Cardiac fibroblast (primary cell): ENCODE results near the gene RASL10A.

ENCODE experiments used
- DNase-seq, 2 donors: peaks; one replicate each; pipeline versions ENCODE4 v3.0.0 to v3.0.0-alpha.2; 2010; ENCODE audit warnings: low read depth in 2 of 2
- H3K4me3 ChIP-seq, 2 donors: replicated peaks in 1 of 2; 1 replicate in 1 of 2; 2 replicates in 1 of 2; pipeline ENCODE4 v1.5.1; 2011; ENCODE audit warnings: low read depth in 2 of 2, low read length in 2 of 2, mild to moderate bottlenecking in 2 of 2, moderate library complexity in 1 of 2
- TF ChIP-seq, protein P1 (sequence below): IDR thresholded peaks from one replicate; pipeline ENCODE4 v1.5.1; 2011; ENCODE audit warnings: low read depth, mild to moderate bottlenecking, low read length, inconsistent platforms

Gene RASL10A

DNA sequence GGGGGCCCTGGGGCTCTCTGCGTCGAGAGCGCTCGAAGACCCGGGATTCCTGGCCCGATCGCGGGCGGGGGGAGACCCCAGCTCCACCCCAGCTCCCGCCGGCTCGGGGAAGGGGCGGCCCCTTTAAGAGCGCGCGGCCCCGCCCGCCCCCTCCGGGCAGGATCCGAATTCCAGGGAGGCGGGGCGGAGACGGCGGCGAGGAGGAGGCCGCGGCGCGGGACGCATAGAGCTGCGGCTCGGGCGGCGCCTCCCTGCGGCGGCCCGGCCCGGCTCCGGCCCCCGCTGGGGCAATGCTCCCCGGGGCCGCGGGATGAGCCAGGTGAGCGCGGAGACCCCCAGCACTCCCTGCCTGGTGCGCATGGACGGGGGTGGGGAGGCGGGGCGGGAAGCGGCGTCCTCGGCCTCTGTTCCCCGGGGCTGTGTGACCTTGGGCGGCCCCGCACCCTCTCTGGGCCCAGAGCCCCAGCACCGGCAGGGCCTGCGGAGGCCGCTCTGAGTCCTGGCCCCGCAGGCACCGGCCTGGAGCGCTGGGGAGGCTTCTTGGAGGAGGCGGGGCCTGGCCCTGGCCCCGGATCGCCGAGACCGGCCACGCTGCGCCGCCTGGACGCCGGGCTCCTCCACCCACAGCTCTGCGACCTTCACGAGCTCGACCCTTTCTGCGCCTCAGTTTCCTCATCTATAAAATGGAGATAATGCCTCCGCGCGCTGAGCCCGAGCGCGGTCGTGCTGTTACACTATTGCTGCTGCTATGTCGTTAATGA, 8.5 kb downstream of the RASL10A start:
- H3K4me3 ChIP-seq: peak overlapping the region; percentile 68 to 77
- DNase-seq: peak; percentile 70 to 80
- TF ChIP-seq, protein P1, sequence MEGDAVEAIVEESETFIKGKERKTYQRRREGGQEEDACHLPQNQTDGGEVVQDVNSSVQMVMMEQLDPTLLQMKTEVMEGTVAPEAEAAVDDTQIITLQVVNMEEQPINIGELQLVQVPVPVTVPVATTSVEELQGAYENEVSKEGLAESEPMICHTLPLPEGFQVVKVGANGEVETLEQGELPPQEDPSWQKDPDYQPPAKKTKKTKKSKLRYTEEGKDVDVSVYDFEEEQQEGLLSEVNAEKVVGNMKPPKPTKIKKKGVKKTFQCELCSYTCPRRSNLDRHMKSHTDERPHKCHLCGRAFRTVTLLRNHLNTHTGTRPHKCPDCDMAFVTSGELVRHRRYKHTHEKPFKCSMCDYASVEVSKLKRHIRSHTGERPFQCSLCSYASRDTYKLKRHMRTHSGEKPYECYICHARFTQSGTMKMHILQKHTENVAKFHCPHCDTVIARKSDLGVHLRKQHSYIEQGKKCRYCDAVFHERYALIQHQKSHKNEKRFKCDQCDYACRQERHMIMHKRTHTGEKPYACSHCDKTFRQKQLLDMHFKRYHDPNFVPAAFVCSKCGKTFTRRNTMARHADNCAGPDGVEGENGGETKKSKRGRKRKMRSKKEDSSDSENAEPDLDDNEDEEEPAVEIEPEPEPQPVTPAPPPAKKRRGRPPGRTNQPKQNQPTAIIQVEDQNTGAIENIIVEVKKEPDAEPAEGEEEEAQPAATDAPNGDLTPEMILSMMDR: no peak

DNA sequence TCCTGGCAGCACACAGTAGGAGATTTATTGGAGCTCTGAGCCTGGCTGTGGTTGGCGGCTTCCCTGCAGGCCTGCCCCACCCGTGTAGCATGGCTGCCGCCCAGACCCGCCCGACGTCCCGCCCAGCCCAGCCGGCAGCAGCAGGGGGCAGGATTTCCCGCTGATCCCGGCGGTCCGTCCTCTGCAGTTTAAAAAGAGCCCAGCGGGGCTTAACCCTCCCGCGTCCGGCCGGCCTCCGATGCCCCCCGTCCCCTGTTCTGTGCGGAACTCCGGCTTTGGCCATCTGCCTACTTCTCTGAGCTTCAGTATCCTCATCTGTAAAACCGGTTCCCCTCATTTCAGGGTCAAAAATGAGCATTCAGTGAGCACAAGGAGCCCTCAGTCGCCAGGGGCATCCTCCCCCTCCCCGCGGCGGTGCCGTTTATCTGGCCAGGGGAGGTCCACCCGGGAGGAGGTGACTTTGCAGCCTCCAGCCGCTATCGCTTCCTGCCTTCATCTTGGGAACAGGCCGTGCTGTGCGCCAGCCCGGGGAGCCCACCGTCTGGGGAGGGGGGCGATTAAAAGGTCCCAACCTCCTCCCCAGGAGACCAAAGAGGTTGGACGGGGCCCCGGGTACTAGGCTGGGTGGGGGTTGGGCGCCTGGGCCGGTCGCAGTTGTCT, 9.2 kb downstream of the RASL10A start, which contains the start of gene GAS2L1:
Gene GAS2L1, plus strand, starts transcription at position 476 of the 660 bp plus-strand sequence. CDS start 1,456 bp downstream, outside the sequence.
- H3K4me3 ChIP-seq: peak within 1 kb of the TSS; percentile 68 to 77
- peak; percentile 80 to 87 for DNase-seq
- TF ChIP-seq, protein P1: peak; percentile 68

DNA sequence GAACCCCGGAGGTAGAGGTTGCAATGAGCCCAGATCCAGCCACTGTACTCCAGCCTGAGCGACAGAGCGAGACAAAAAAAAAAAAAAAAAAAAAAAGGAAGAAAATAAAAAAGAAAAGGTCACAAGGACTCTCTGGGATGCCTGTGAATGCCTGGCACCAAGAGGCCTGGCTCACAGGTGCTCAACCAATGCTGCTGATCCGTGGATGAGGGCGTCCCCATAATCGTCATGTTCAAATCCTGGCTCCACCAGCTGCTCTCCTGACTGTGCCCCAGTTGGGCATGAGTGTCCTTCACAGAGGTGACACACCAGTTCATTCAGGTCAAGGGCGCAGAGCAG, 9.7 kb downstream of the RASL10A start:
- no peak for DNase-seq
- H3K4me3 ChIP-seq: no peak overlapping the region

DNA sequence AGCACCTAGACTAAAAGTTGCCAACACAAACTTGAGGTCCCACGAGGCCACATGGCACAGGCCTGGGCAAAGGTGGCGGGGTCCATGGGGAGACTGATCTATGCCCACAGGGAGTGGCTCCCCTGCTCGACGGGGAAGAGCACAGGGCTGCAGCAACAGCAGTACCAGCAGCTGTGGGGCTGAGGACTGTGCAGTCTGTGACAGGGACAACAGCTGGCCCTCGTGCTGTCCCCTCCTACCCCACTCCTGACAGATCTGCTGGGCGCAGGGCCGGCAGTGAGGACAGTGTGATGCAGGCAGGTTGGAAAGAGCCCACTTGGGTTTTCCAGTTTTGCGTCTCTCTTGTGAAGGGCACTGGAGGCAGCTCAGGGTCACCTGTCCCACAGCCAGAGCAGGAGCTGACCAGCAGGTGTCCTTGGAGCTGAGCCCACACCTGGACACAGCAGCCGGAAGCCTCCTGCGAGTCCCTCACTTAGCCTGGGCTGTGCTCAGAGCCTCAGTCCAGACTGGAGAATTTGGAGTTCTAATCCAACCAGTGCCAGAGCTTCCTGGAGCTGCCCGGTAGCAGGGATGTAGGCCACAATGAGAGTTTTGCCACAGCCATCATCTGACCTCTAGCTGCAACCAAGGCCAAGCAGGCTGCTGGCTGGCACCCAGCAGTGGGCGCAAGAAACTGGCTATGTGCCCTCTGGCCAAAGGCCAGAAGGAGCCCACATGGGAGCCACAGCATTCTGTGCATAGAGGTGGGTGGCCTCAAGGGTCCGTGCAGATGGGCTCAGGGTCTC, 12.6 kb downstream of the RASL10A start:
- DNase-seq: no peak
- TF ChIP-seq, protein P1: no peak
- H3K4me3 ChIP-seq: no peak overlapping the region

More for the DNA sequence above, 9.7 kb downstream of the RASL10A start:
- TF ChIP-seq, protein P1: no peak

DNA sequence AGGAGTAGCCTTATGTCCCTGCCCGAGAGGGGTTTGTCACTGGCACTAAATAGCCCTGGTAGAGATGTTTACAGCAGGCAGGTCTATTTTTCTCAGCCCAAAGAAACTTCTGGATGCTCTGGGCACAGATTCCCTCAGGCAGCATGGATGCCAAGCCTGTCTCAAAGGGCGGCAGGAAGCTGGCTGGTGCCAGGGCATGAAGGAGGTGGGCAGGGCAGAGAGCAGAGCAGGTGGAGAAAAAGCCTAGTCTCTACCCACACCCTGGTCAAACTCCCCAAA, 13.2 kb downstream of the RASL10A start:
- DNase-seq: no peak
- TF ChIP-seq, protein P1: no peak
- no peak overlapping the region for H3K4me3 ChIP-seq

DNA sequence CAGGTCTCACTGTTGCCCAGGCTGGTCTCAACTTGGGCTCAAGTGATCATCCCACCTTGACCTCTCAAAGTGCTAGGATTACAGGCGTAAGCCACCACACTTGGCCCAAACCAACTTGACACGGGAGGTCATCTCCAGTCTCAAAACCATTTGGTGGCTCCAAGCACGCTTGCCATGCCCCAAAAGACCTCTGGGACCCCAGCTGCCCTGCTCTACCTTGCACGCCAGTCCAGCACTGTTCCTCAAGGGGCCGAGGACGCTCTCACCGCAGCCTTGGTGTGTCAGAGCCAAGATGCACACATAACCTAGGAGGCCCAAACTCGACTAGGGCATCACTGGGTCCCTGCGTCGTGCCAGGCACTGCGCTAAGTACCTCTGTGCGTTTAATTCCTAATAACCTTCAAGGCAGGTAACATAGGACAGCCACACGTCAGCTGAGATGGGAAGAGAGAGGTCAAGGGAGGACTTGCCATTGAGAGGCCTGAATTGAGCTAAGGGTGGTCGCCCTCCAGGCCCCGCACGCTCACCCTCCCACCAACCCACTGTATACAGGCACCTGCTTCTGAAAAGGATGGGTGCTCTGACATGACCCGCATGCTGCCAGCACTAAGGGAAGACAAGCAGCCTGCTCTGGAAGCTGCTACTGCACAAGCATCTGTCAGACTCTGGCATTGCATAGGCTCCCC, 13.6 kb downstream of the RASL10A start:
- no peak for DNase-seq
- H3K4me3 ChIP-seq: no peak overlapping the region
- TF ChIP-seq, protein P1: no peak
